Measurements from ENCODE around the gene LSM5.

LSM5 gene

DNA sequence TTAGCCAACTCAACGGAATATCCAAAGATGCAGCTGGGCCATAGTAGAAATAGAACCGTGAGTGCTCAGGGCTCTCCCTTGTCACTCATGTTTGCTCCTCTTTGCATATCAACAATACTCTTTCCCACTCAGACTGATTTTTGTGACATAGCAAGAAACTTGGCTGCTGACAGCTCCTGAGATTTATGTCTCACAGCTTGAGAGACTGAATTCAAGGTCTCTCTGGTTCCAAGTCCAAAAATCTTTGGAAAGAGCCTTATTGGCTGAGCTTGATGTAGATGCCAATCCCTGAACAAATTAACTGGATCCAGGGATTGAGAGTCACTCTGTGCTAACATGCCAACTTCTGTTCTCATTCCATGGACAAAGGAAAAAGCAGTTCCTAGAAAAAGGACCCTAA is 30.4 kb downstream of the LSM5 start:
- DNase-seq: no peak

GRCh38 chr7:32458025-32458424 is 32.2 kb downstream of the LSM5 start:
- DNase-seq: no peak

- no peak for DNase-seq
These were observed 36.7 kb downstream of the LSM5 start for GRCh38 chr7:32453341-32454011.

DNA sequence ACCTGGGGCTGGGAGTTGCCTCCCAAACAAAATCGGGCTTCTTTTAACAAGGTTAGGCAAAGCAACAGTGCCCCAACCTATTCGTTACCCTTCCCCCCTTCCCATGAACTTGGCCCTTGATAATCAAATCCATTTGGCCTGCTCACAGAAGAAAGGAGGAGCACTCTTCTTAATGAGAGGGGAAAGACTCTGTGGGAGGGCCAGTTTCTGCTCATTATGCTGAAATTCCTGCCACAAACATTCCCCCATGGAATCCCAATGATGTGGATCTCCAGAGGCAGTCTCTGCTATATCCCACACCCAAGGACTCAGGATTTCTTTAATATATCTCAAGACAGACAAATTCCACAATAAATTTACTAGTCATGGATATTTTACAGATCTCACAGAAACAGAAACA is 43.0 kb downstream of the LSM5 start:
- DNase-seq: no peak

DNA sequence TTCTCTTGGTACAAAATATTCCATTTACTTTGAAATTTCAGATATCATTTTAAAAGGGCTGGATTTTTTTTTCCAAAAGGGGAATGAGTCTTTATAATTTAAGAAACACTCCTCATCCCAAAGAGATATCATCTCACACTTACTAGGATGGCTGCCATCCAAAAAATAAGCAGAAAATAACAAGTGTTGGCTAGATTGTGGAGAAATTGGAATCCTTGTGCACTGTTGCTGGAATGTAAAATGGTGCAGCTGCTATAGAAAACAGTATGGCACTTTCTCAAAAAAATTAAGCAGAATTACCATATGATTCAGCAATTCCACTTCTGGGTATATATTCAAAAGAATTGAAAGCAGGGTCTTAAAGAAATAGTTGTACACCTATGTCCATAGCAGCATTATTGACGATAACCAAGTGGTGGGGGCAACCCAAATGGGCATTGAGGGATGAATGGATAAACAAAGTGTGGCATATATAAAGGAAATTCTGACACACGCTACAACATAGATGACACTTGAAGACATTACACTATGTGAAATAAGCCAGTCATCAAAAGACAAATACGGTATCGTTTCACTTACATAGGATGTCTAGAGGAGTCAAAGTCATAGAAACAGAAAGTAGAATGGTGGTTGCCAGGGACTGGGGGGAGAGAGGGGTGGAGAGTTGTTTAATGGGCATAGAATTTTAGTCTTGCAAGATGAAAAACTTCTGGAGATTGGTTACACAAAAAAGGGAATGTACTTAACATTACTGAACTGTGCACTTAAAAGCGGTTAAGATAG is 53.8 kb downstream of the LSM5 start:
- DNase-seq: no peak

All from activated gamma-delta T cell (primary cell).